NCI-H510A (cell line): ENCODE results near the gene POGK.
"Not testable (repeated sequence)": the region's sequence is repeated elsewhere in the genome, so short reads cannot be mapped to it uniquely, and the experiment has no call there.

Experiments
- DNase-seq: peaks from one replicate; lab custom pipeline; 2025; lab: John Stamatoyannopoulos, UW

POGK gene

GRCh38 chr1:166855558-166855957 is 16.3 kb downstream of the POGK start:
- DNase-seq: no peak

- no peak for DNase-seq
These were observed 18.7 kb downstream of the POGK start for GRCh38 chr1:166857995-166858394.

GRCh38 chr1:166858726-166859419 is 19.6 kb downstream of the POGK start:
- no peak for DNase-seq

- no peak for DNase-seq
These were observed 20.3 kb downstream of the POGK start for GRCh38 chr1:166859597-166859996.

GRCh38 chr1:166865926-166866325 is 26.7 kb downstream of the POGK start:
- DNase-seq: no peak

- DNase-seq: no peak
These were observed 29.4 kb downstream of the POGK start for GRCh38 chr1:166868639-166869038.

GRCh38 chr1:166869318-166870099 is 30.2 kb downstream of the POGK start:
- no peak for DNase-seq

- DNase-seq: no peak
These were observed 31.3 kb downstream of the POGK start for GRCh38 chr1:166870584-166870983.

GRCh38 chr1:166874464-166874863 is 35.2 kb downstream of the POGK start:
- DNase-seq: no peak

GRCh38 chr1:166875302-166875733 is 36.0 kb downstream of the POGK start:
- no peak for DNase-seq

- peak; percentile 98 for DNase-seq
These were observed 36.7 kb downstream of the POGK start, which contains the start of gene TADA1 for GRCh38 chr1:166875734-166876539. Gene TADA1 (minus strand): TSS chr1:166876264. CDS start chr1:166876233, 31 bp downstream.

GRCh38 chr1:166876540-166876838 is 37.2 kb downstream of the POGK start:
- DNase-seq: no peak

GRCh38 chr1:166878173-166878917 is 39.1 kb downstream of the POGK start:
- DNase-seq: not testable (repeated sequence)

GRCh38 chr1:166882893-166883292 is 43.6 kb downstream of the POGK start:
- no peak for DNase-seq

- peak; percentile 44 for DNase-seq
These were observed 44.9 kb downstream of the POGK start for GRCh38 chr1:166884040-166884642.

- no peak for DNase-seq
These were observed 45.7 kb downstream of the POGK start for GRCh38 chr1:166884971-166885370.

- DNase-seq: no peak
These were observed 49.3 kb downstream of the POGK start for GRCh38 chr1:166888373-166889111.

GRCh38 chr1:166889776-166890175 is 50.5 kb downstream of the POGK start:
- no peak for DNase-seq

- no peak for DNase-seq
These were observed 56.5 kb downstream of the POGK start for GRCh38 chr1:166895766-166896165.

GRCh38 chr1:166899769-166900168 is 60.5 kb downstream of the POGK start:
- no peak for DNase-seq

GRCh38 chr1:166900987-166901386 is 61.7 kb downstream of the POGK start:
- DNase-seq: no peak
